ENCODE measurements around the gene MCTP1.

MCTP1 gene

GRCh38 chr5:95256446-95256845 lies 28.4 kb downstream of the MCTP1 start:
- TF ChIP-seq CTCF (IDR thresholded peaks at IDR 0.05) (no peak), ZFX (IDR thresholded peaks at IDR 0.05; ENCODE audit: borderline replicate concordance) (no peak)
- no peak overlapping the region for H3K27ac ChIP-seq

DNA sequence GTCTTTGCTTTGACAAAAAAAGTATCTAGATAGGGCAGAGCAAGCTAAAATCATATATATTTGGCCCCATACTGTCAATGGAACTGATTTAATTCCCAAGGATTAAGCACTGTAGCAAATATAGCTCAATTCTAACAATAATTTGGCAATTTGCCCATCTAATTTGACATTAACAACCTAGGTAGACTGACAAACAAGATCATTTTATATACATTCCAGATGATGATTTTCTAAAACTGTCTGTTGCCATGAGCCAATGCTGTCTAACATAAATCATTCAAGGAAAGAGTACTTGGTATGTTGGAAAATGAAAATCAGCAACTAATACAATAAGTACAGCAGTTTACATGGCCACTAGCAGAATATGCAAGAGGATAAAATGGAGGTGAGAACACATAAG lies 32.1 kb downstream of the MCTP1 start:
- H3K27ac ChIP-seq, result no peak overlapping the region
- TF ChIP-seq ZFX (IDR thresholded peaks at IDR 0.05; ENCODE audit: borderline replicate concordance), result no peak
- TF ChIP-seq CTCF (IDR thresholded peaks at IDR 0.05), result no peak

GRCh38 chr5:95251185-95251584 lies 33.7 kb downstream of the MCTP1 start:
- no peak for TF ChIP-seq CTCF (IDR thresholded peaks at IDR 0.05)
- no peak for TF ChIP-seq ZFX (IDR thresholded peaks at IDR 0.05; ENCODE audit: borderline replicate concordance)

GRCh38 chr5:95244479-95244878 lies 40.4 kb downstream of the MCTP1 start:
- H3K27ac ChIP-seq, result no peak overlapping the region
- TF ChIP-seq CTCF (IDR thresholded peaks at IDR 0.05) (no peak), ZFX (IDR thresholded peaks at IDR 0.05; ENCODE audit: borderline replicate concordance) (no peak)

More at GRCh38 chr5:95251185-95251584, 33.7 kb downstream of the MCTP1 start:
- H3K27ac ChIP-seq, result no peak overlapping the region

DNA sequence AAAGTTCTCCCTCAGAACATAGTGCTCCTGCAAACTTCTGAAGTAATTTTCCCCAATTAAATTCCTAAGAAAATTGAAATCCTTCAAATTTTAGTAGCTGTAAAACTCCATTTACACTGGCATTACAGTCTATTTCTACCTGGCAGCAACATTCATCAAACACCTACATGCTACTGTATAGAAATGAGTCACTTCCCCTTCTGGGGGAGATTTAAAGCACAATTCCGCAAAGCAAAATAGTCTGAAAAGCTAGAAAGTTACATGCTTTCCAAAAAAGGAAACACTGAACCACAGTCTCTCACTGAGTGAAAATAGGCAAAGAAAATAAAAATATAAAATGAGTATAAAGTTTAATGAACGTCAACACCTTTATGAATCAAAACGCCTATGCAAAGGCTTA lies 43.3 kb downstream of the MCTP1 start:
- TF ChIP-seq CTCF (IDR thresholded peaks at IDR 0.05) (no peak), ZFX (IDR thresholded peaks at IDR 0.05; ENCODE audit: borderline replicate concordance) (no peak)
- no peak overlapping the region for H3K27ac ChIP-seq

DNA sequence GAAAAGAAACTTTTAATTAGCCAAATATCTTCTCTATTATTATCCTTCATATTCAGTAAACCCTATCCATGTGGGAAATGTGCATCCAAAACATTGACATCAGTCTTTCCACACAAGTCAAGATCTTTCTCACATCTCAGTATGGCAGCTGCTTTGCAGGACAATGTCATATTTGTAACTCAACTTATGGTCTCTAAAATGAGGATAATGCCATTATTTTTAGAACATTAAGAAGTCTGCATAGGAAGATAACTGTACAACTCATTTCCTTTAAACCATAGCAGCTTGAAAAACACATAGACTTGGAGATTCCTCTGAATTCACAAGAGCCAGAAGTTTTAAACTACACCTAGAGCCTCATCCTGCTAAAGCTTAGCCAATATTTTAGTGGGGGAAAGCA lies 43.7 kb downstream of the MCTP1 start:
- H3K27ac ChIP-seq, result no peak overlapping the region
- TF ChIP-seq ZFX (IDR thresholded peaks at IDR 0.05; ENCODE audit: borderline replicate concordance), result no peak
- TF ChIP-seq CTCF (IDR thresholded peaks at IDR 0.05), result no peak

- TF ChIP-seq ZFX (IDR thresholded peaks at IDR 0.05; ENCODE audit: borderline replicate concordance), result no peak
- TF ChIP-seq CTCF (IDR thresholded peaks at IDR 0.05), result 0 out of 2 replicates have a peak, but pooled peaks have one; percentile 13
Measured at GRCh38 chr5:95238560-95239325, 46.2 kb downstream of the MCTP1 start.

More at GRCh38 chr5:95238560-95239325, 46.2 kb downstream of the MCTP1 start:
- no peak overlapping the region for H3K27ac ChIP-seq
